Neural crest cell (in vitro differentiated cells): ENCODE results near the gene PIK3R2. TPM values are rescaled to one million over a fixed set of nuclear protein-coding genes. Genes with fewer than 3 reads are reported as not detected.
A peak's percentile ranks its signal among the peaks of the same experiment; 100 is the strongest.
"Not testable (repeated sequence)": the region's sequence is repeated elsewhere in the genome, so short reads cannot be mapped to it uniquely, and the experiment has no call there.

Source experiments
- DNase-seq: peaks from one replicate; pipeline ENCODE4 v3.0.0; 2021; ENCODE audit warnings: low read depth, mixed read lengths, low spot score
- H3K27ac Mint-ChIP-seq: one replicate; pipeline ENCODE4 v1.8.0; 2021; ENCODE audit warnings: mild to moderate bottlenecking, mixed read lengths; ENCODE audit not compliant: unreplicated experiment
- H3K27me3 Mint-ChIP-seq: 2 replicates; pipeline ENCODE4 v1.8.0; 2021; ENCODE audit warnings: low read depth, mild to moderate bottlenecking, mixed read lengths
- H3K36me3 Mint-ChIP-seq: 2 replicates; pipeline ENCODE4 v1.8.0; 2021; ENCODE audit warnings: low read depth, mild to moderate bottlenecking, mixed read lengths
- H3K4me1 Mint-ChIP-seq: 2 replicates; pipeline ENCODE4 v1.8.0; 2021; ENCODE audit warnings: mixed read lengths
- H3K4me3 Mint-ChIP-seq: one replicate; pipeline ENCODE4 v1.8.0; 2021; ENCODE audit warnings: mild to moderate bottlenecking, mixed read lengths
- H3K9me3 Mint-ChIP-seq: 2 replicates; pipeline ENCODE4 v1.8.0; 2021; ENCODE audit warnings: mixed read lengths
- CTCF ChIP-seq: fragments of 200-600 bp; sonication (generic); conservative IDR thresholded peaks from 2 replicates; pipeline ENCODE4 v1.5.0; 2021; ENCODE audit warnings: antibody characterized with exemption, mild to moderate bottlenecking
- long read RNA-seq: library from polyadenylated mRNA; unstranded; transcript quantifications from one replicate; pipeline ENCODE4 v2.0.0, GENCODE V29; 2020
- total RNA-seq: library from RNA; stranded (reverse); gene quantifications from 2 replicates; pipeline ENCODE4 v1.2.1, GENCODE V29; 2021

Gene PIK3R2
- total RNA-seq, result 72.5 and 74.8 TPM in 2 replicates
- long read RNA-seq, result 0 reads

GRCh38 chr19:18152817-18153555 is at the start of gene PIK3R2:
TSS of gene PIK3R2 (plus strand) at chr19:18153163. CDS start at chr19:18155880, 2,717 bp downstream.
- Mint-ChIP-seq H3K27me3 (no peaks in the 10 kb centered on the region), H3K36me3 (no peaks in the 10 kb centered on the region), H3K27ac (peak within 1 kb of the TSS; percentile 99), H3K9me3 (no peaks in the 10 kb centered on the region), H3K4me1 (peaks cover 31% of the 10 kb centered on the region), H3K4me3 (peak within 1 kb of the TSS; percentile 91)
- peak; percentile 100 for DNase-seq
- no peak for TF ChIP-seq CTCF

GRCh38 chr19:18104793-18105131 is 48.2 kb upstream of the PIK3R2 start:
- no peaks in the 10 kb centered on the region for H3K36me3 Mint-ChIP-seq
- no peaks in the 10 kb centered on the region for H3K9me3 Mint-ChIP-seq
- no peak for TF ChIP-seq CTCF
- peaks cover 32% of the 10 kb centered on the region for H3K4me1 Mint-ChIP-seq
- H3K27ac Mint-ChIP-seq, result no peak overlapping the region
- no peak for DNase-seq
- H3K4me3 Mint-ChIP-seq, result peak overlapping the region; percentile 85
- peaks cover 25% of the 10 kb centered on the region for H3K27me3 Mint-ChIP-seq

- H3K36me3 Mint-ChIP-seq, H3K27ac Mint-ChIP-seq, H3K4me3 Mint-ChIP-seq, H3K9me3 Mint-ChIP-seq, DNase-seq: not testable (repeated sequence)
- Mint-ChIP-seq H3K27me3 (peaks cover 21% of the 10 kb centered on the region), H3K4me1 (peaks cover 30% of the 10 kb centered on the region)
Observed at GRCh38 chr19:18105259-18105658, 47.7 kb upstream of the PIK3R2 start.

- Mint-ChIP-seq H3K4me1 (peaks cover 19% of the 10 kb centered on the region), H3K4me3 (peak overlapping the region; percentile 35), H3K27ac (no peak overlapping the region), H3K27me3 (peaks cover 22% of the 10 kb centered on the region), H3K9me3 (no peaks in the 10 kb centered on the region), H3K36me3 (no peaks in the 10 kb centered on the region)
- no peak for TF ChIP-seq CTCF
- no peak for DNase-seq
Observed at GRCh38 chr19:18107235-18107634, 45.7 kb upstream of the PIK3R2 start.

- Mint-ChIP-seq H3K27ac (peak overlapping the region; percentile 51), H3K36me3 (no peaks in the 10 kb centered on the region), H3K4me3 (peak overlapping the region; percentile 86), H3K4me1 (peaks cover 19% of the 10 kb centered on the region), H3K9me3 (no peaks in the 10 kb centered on the region), H3K27me3 (peaks cover 22% of the 10 kb centered on the region)
- no peak for TF ChIP-seq CTCF
- no peak for DNase-seq
Observed at GRCh38 chr19:18108897-18109296, 44.1 kb upstream of the PIK3R2 start.

GRCh38 chr19:18109341-18109732 is 43.6 kb upstream of the PIK3R2 start:
- DNase-seq, result no peak
- Mint-ChIP-seq H3K9me3 (no peaks in the 10 kb centered on the region), H3K27ac (no peak overlapping the region)

More at GRCh38 chr19:18109341-18109732, 43.6 kb upstream of the PIK3R2 start:
- TF ChIP-seq CTCF, result no peak
- Mint-ChIP-seq H3K4me3 (peak overlapping the region; percentile 86), H3K4me1 (peaks cover 16% of the 10 kb centered on the region), H3K36me3 (no peaks in the 10 kb centered on the region), H3K27me3 (peaks cover 22% of the 10 kb centered on the region)
